Ishikawa (cell line): ENCODE measurements around the gene NSUN2.

Experiments
- CREB1 ChIP-seq: IDR thresholded peaks from 2 replicates; pipeline ENCODE4 v1.6.1; 2012; ENCODE audit warnings: low read depth
- TF ChIP-seq, protein P1 (sequence below): IDR thresholded peaks from 2 replicates; pipeline ENCODE4 v1.6.1; 2012

DNA sequence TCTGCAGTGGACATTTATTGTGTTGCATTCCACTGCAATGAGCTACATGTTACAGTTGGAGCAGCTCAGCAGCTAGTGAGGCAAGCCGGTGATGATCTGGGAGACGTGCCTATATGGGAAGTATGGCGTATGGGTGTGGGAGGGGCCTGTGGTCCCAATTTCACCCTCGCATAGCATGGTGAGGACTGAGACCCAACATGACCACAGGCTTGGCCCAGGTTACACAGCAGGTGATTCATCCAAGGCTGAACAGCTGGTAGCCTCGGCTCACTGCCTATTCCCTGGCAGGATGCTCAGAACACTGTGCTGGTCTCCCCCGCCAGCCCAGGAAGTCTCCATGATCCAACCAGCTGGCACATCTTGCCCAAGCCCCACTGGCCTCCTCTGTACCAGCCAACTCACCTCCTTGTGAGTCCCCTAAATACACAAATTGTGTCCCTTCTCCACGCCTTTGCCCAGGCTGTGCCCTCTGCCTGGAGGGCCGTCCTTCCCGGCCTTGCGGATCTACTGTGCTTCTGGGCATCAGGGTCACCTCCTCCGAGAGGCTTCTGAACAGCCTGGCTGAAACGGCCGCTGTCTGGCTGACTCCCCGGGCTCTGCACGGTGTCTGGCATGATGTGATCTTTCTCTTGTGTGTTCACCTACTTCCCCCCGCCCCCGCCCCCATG, 81.4 kb downstream of the NSUN2 start:
- TF ChIP-seq CREB1: no peak
- TF ChIP-seq, protein P1, sequence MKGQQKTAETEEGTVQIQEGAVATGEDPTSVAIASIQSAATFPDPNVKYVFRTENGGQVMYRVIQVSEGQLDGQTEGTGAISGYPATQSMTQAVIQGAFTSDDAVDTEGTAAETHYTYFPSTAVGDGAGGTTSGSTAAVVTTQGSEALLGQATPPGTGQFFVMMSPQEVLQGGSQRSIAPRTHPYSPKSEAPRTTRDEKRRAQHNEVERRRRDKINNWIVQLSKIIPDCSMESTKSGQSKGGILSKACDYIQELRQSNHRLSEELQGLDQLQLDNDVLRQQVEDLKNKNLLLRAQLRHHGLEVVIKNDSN: no peak
